OCI-M2 (cell line): ENCODE measurements around the gene CDC42EP2.
A peak's percentile ranks its signal among the peaks of the same experiment; 100 is the strongest.

ENCODE experiments used
- DNase-seq: peaks from one replicate; lab custom pipeline; 2025; ENCODE audit not compliant: unreplicated experiment; lab: John Stamatoyannopoulos, UW

CDC42EP2 gene

DNA sequence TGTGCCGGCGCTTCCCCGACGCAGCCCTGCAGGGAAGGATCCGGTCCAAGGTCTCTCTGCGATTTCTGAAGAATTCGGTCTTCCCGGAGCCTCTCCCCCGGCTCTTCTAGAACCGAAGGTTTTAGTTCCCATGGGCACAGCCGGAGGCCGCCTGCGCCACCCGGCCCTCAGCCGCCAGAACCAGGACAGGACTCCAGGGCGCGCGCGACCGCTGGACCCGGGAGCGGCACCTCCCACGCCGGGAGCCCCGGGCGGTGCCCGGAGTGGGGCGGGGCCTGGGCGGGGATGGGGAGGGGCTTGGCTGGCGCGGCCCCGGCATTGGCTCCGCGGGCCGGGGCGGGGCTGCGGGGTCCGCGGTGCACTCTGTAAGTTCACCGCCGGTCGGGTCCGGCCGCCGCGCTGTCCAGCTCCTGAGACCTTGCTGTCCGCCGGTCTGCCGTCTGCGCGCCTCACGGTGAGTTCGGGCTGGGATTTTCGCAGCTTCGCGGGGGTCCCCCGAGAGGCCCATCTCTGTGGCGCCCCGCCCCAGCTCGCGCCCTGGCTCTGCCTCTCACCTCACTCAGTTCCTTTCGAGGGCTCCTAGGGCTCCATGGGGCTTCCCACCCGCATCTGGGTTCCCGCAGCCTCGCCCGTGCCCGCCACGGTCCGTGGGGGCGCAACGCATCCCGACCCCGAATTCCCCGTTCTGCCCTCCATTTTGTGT, at the start of gene CDC42EP2:
TSS of gene CDC42EP2 (plus strand) at position 366 of the 703 bp plus-strand sequence. CDS start 6,033 bp downstream, outside the sequence.
- peak; percentile 28 for DNase-seq

GRCh38 chr11:65266210-65266609, 48.5 kb upstream of the CDC42EP2 start:
- no peak for DNase-seq

DNA sequence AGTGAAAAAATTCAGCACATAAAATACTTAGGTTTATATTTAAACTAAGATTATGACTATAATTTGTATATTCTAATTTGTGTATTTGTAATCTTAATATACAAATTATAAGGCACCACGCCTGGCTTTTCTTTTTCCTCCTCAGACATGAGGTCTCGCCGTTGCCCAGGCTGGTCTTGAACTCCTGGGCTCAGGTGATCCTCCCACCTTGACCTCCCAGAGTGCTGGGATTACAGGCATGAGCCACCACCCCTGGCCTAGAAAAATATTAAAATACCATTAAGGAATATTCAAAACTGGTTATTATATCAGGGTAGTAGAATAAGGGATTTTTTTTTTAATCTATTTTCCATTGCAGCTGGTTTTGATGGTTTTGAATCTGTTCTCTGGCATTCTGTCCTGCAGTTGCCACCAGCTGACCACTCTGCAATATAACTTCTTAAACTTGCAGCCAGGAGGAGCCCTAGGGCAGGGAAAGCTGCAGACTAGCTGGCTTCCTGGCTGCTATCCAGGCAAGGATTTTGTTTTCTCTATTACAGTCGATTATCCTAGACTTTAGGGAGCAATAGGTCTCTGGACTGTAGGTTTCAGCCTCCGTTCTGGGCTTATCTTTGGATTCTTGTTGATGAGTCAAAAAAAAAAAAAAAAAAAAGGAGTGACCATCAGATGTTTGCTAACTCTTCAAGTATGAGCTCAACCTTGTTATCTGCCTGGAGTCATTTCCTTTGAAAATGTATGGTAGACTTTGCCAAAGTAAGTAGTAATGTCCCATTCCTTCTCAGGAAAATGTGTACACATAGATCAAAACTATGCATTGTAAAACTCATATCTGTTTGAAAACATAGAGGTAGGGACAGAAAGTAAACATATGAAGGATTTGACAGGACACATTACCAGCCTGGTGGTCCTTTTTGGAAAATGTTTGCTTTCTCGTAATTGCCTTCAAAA, 39.7 kb upstream of the CDC42EP2 start:
- peak; percentile 7 for DNase-seq

DNA sequence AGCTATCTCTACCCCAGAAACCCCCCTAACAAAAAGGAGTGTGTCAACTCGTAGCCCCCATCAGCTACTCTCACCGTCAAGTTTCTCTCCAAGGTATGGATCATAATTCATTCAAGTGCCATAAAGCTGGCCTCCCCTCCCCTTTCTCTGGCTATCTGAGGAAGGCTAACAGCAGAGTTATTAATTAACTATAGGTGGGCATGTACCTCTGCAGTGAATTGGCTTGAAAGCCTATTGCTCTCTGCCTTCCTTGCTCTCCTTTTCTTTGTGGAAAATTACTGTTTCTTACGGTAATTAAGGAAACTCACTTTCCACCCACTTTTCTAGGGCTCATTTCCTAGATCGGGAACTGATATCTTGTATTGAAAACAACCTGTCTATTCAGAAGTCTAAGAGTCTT, 38.8 kb upstream of the CDC42EP2 start:
- no peak for DNase-seq

GRCh38 chr11:65277631-65278277, 36.9 kb upstream of the CDC42EP2 start:
- no peak for DNase-seq

DNA sequence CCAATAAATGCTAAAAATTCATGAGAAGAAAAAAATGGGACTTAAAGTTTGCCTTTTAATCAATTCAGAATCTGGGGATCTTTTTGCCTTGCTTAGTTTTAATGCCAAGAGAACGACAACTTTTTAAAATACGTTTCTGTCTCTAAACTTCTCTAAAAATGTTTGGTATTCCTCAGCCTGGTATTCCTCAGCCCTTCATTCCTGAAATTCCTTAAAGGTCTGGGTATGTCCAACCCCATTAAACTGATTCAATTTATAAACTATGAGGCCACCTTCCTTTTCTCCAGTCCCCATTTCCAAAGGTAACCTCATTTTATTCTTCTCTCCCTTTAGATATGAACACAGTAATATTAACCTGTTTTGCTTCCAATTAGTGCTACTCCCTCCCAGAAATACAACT, 36.3 kb upstream of the CDC42EP2 start:
- DNase-seq = no peak

DNA sequence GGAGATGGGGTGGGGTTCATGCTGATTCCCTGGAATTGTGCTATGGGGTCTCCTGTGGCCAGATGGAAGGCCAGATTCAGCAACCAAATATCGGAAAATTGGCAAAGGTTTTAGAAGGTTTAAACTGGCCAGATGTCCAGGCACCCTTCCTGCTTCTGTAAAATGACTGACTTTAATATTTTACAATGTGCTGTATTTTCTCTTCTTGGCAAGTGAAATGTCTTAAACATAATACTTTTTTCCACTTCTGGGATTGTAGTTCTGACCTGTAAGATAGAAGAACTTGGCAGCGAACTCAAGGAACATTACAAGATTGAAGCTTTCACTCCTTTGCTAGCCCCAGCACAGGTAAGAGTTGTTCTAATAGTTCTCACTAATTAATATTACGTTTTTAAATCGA, 35.4 kb upstream of the CDC42EP2 start:
- no peak for DNase-seq

DNA sequence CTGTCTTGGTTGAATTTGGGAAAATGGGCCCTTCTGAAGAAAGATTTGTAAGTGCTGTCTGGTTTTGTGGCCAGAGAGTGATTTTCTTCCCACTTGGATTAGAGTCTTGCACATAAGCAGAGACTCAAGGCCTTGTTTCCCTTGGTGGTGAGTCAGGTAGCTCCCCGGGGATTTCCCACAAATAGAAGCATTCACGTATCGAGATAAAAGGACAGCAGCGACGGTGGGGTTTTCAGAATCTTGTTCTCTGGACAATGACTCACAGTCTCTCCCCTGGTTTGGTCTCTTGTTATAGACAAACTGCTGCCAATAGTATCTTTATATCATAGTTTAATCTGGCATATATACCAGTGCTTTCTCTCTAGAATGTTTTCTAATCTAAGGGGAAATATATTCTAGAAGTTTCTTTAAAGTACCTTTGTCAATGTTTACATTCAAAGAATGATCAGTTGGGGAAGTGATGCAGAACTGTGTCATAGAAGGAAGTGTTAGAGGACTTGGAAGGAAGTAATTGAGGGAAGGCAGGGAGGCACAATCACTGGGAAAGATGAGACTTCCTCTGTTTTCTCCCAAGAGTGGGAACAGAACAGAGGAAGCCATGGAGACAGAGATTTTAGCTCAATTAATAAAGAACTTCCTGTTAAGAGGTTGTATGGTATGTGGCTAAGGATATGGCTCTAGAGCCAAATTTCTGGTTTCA, 34.8 kb upstream of the CDC42EP2 start:
- DNase-seq = no peak

DNA sequence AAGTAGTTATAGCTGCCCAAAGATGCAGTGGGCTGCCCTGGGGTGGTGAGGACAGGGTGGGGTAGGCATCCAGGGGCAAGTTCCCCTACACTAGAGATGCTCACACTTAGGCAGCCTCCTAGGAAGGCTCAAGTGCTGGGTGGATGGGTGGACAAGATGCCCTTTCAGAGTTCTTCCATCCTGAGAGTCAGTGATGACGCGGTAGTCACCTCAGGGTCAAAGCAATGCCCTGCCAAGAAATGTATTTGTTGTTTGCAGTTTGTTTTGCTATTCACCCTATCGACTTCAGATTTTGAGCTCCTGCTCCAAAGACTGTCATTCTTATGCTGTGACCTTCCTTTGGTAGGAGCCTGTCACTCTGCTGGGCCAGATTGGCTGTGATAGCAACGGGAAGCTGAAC, 34.0 kb upstream of the CDC42EP2 start:
- DNase-seq = no peak

DNA sequence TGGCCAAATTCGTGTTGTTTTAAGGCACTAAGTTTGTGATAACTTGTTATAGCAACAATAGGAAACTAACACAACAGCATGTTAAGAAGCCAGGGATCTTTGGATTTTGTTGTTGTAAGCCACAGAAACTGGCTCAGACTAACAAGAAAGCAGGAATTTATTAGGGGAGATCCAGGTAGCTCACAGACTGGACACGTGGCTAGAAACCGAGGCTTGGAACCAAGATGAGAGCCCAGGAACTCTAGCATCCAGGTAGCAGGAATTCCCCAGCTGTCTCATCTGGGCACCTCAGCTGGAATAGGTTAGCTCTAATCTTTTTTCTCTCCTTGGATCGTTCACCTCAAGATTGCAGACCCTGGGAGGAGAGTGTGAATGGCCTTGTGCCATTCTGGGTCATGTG, 28.0 kb upstream of the CDC42EP2 start:
- DNase-seq = no peak

DNA sequence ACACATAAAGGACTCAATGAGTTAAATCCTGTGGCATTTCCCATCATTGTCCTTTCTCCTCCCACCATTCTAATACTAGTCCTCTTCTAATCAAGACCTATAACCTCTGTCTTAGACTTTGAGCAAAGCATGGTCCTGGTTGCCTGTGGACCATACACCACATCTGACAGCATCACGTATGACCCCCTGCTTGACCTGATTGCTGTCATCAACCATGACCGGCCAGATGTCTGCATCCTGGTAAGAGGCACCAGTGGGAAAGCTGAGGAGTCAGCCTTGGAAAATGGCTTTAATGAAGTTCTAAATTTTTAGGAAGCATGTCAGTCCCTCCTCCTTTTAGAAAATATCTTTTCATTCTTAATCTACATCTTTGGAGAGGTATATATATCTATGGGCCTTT, 27.1 kb upstream of the CDC42EP2 start:
- DNase-seq = no peak

DNA sequence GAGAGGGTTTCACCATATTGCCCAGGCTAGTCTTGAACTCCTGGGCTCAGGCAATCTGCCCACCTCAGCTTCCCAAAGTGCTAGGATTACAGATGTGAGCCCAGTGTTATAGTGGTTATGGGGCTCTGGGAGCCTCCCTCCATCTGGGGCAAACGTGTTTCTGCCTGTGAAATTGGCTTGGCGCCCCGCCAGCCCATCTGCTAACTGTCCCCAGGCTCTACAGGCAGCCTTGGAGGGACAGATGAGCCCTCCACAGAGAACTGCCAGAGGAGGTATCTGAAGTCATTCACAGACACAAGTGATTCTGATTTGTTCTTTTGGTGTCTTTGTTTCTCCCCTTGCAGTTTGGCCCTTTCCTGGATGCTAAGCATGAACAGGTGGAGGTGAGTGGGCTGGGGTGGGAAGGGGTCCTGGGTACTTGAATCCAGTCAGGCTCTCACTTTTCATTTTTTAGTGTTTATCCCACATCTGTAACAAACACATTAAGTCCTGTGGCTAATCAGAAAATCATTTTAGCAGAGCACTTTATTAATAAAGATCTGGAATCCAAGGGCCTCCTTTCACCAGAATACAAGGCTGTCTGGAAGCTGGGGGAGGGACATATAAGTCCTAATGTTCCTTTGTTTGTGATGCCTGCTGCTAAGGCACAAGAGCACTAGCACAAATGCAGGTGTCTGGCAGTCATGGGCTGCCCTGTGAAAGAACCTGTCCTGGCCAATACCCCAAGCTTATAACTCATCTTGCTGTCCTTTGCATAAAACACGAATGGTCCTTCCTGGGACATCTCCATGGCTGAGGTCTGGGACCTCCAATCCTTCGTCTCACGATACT, 25.7 kb upstream of the CDC42EP2 start:
- no peak for DNase-seq

DNA sequence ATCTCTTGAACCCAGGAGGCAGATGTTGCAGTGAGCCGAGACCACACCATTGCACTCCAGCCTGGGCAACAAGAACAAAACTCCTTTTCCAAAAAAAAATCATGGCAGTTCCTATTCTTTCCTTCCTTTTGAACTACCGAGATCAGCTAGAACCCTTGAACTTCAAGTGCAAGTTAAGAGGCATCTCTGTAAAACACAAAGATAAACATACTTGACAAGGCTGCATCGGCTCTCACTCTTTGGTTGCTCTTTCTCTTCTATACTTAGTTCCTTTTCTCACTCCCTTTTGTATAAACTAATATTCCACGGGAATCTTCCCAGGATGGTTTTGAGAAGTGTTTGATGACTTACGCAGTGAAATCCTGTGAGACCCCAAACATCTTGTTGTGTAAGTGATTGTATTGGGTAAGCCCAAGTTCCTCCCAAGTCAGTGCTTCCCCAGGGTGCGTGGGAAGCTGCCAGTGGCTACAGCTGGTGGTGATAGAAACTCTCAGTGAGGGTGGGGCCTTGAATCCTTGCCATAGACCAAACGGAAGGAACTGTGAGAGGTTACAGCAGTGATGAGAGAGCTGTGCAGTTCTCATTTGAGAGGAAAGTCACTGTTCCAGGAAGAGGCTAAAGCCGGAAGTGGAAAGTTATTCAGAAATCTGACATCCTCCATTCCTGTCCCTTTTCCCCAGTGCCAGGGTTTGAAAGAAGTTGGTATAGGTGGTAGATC, 24.1 kb upstream of the CDC42EP2 start:
- DNase-seq = no peak

GRCh38 chr11:65291613-65292012, 23.1 kb upstream of the CDC42EP2 start:
- no peak for DNase-seq

DNA sequence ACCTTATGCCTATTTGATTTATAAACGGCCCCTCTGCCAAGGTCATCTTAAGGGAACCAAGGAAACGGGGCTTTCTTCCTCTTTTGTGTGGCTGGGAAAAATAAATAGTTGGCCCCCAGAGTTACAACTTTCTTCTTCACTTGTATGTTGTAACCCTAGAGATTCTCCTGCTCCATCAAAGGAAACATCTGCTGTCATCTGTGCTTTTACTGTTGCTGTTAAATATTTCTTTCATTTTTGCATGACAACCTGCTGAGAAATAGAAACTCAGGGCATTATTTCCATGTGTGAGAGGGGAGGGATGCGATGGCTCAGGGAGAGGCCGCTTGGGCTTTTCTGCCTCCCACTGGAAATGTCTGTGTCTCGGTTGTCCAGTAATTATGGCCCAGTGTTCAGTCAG, 21.8 kb upstream of the CDC42EP2 start:
- no peak for DNase-seq

- no peak for DNase-seq
Observed at GRCh38 chr11:65293909-65294381, 20.7 kb upstream of the CDC42EP2 start.

- no peak for DNase-seq
Observed at GRCh38 chr11:65295001-65295400, 19.7 kb upstream of the CDC42EP2 start.

DNA sequence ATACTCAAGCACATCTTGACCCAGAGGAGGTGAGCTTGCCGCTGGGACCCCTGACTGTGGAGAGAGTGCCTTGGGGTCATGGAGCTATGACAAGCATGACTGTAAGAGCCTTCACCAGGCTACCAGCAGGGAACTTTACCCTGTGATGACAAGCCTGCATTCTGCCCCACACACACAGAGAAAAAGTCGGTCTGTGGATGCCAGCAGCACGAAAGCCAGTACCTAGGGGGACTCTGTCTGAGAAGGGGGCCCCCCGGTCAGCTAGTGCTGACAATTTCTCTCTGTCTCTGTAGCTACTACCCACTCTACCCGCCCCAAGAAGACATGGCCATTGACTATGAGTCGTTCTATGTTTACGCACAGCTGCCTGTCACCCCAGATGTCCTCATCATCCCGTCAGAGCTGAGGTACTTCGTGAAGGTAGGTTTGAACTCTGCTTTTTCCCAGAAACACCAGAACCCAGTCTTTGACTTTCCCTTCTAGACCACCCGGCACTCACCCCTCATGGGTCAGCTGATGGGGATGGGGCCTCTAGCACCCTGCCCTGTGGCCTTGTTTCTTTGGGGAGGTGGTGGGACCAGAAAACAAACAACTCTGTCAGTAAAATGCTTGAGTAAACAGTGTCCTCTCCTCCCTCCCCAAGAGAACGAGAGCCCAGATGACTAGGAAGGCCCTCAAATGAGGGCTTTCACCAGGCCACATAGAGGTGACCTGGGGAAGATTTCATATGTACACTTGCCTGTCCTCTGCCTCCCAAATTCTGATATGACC, 18.9 kb upstream of the CDC42EP2 start:
- no peak for DNase-seq
